Sigmoid colon (tissue), 7 donors: Measurements from ENCODE around the gene KLHL3. TPM values are rescaled to one million over a fixed set of nuclear protein-coding genes. Genes with fewer than 3 reads are reported as not detected.

Experiments
- DNase-seq: peaks from one replicate; pipeline ENCODE4 v3.0.0-alpha.2; 2019
- H3K27ac ChIP-seq, 4 donors: fragments of 200-600 bp; sonication (generic); one replicate each; pipeline ENCODE4 v1.5.1; 2016 to 2019; ENCODE audit warnings: mild to moderate bottlenecking in 1 of 4
- H3K27me3 ChIP-seq, 3 donors: fragments of 200-600 bp; sonication (generic); one replicate each; pipeline ENCODE4 v1.5.1; 2019; ENCODE audit warnings: mild to moderate bottlenecking in 1 of 3
- H3K36me3 ChIP-seq, 4 donors: fragments of 200-600 bp; sonication (generic); one replicate each; pipeline ENCODE4 v1.5.1; 2016 to 2019
- H3K4me1 ChIP-seq, 4 donors: fragments of 200-600 bp; sonication (generic); one replicate each; pipeline ENCODE4 v1.5.1; 2017 to 2019
- H3K4me3 ChIP-seq, 4 donors: fragments of 200-600 bp; sonication (generic); one replicate each; pipeline ENCODE4 v1.5.1; 2017 to 2019; ENCODE audit warnings: mild to moderate bottlenecking in 2 of 4, moderate library complexity in 1 of 4
- H3K9me3 ChIP-seq, 4 donors: fragments of 200-600 bp in 3 of 4; sonication (generic) in 3 of 4; one replicate each; pipeline versions ENCODE4 v1.5.1 to v1.6.1; 2013 to 2019
- CTCF ChIP-seq, 4 experiments: fragments of 450-650 bp in 3 of 4; fragments of 200-600 bp in 1 of 4; IDR thresholded peaks; one replicate each; pipeline ENCODE4 v1.5.1; 2016 to 2019; ENCODE audit warnings: antibody characterized with exemption in 4 of 4, mild to moderate bottlenecking in 3 of 4, moderate library complexity in 2 of 4
- EP300 ChIP-seq, 4 donors: sonication (generic); formaldehyde crosslinking; IDR thresholded peaks; one replicate each; pipeline ENCODE4 v1.6.1; 2017; ENCODE audit warnings: antibody characterized with exemption in 4 of 4
- POLR2A ChIP-seq, 2 donors: fragments of 450-650 bp; IDR thresholded peaks; one replicate each; pipeline ENCODE4 v1.6.1; 2016; ENCODE audit warnings: antibody characterized with exemption in 2 of 2, mild to moderate bottlenecking in 2 of 2, moderate library complexity in 2 of 2
- POLR2AphosphoS5 ChIP-seq, 4 donors: sonication (generic); formaldehyde crosslinking; IDR thresholded peaks; one replicate each; pipeline ENCODE4 v1.6.1; 2017; ENCODE audit warnings: antibody characterized with exemption in 4 of 4
- WGBS, 2 donors: extraction: QIAGEN DNeasy Blood & Tissue Kit; methylation state at CpG; one replicate each; pipeline ENCODE4 v1.1.7; 2013; 5-methylcytosine and 5-hydroxymethylcytosine counted together
- intact Hi-C: fragments of 100-400 bp; cut with DNase I; formaldehyde crosslinking; loops from one replicate; pipeline ENCODE4 v1.15.1; 2023
- polyA plus RNA-seq, 3 donors: library from polyadenylated mRNA; stranded (reverse); fragments of 200-250 nt; gene quantifications; one replicate each; pipeline ENCODE4 v1.2.3, GENCODE V29; 2013
- total RNA-seq, 4 donors: library from RNA; depleted of rRNA; stranded (reverse); fragments of >200 nt; gene quantifications; one replicate each; pipeline ENCODE4 v1.1.0, GENCODE V29; 2016
- donor health status: healthy with polysubstance abuse.
- donor health status: Bipolar disorder and iron deficiency.
- donor health status: healthy.

KLHL3 gene
- total and polyA plus RNA-seq, 7 donors = 0.23 to 5.5 (median 3.5) TPM; not detected in 1

GRCh38 chr5:137705106-137705505 is 30.8 kb downstream of the KLHL3 start:
- no peaks in the 10 kb centered on the region for H3K27me3 ChIP-seq
- H3K4me1 ChIP-seq = peaks cover 0 to under 1% (median 0%) of the 10 kb centered on the region in 4 donors
- no peaks in the 10 kb centered on the region for H3K9me3 ChIP-seq
- TF ChIP-seq POLR2A (IDR thresholded peaks at IDR 0.05) = no peak
- no peak for TF ChIP-seq CTCF (IDR thresholded peaks at IDR 0.05)
- no peak for TF ChIP-seq POLR2AphosphoS5 (IDR thresholded peaks at IDR 0.05)
- no peak for TF ChIP-seq EP300 (IDR thresholded peaks at IDR 0.05)
- intact Hi-C loops = no loop called here
- H3K36me3 ChIP-seq = no peaks in the 10 kb centered on the region
- H3K27ac ChIP-seq = no peak overlapping the region
- H3K4me3 ChIP-seq = no peak overlapping the region
- DNase-seq = no peak

GRCh38 chr5:137703565-137703964 is 32.3 kb downstream of the KLHL3 start:
- Histone ChIP-seq H3K4me1 (peaks cover 0 to 7% (median 0%) of the 10 kb centered on the region in 4 donors), H3K4me3 (no peak overlapping the region), H3K27ac (no peak overlapping the region), H3K36me3 (no peaks in the 10 kb centered on the region), H3K27me3 (no peaks in the 10 kb centered on the region), H3K9me3 (no peaks in the 10 kb centered on the region)
- TF ChIP-seq CTCF (IDR thresholded peaks at IDR 0.05) (no peak), POLR2A (IDR thresholded peaks at IDR 0.05) (no peak), EP300 (IDR thresholded peaks at IDR 0.05) (no peak)
- intact Hi-C loops = no loop called here
- no peak for DNase-seq
- 92 to 96% methylated on average over 5 of the region's 5 CpGs for WGBS, 2 donors

- H3K36me3 ChIP-seq = no peaks in the 10 kb centered on the region
- no peak for DNase-seq
- no peak overlapping the region for H3K4me3 ChIP-seq
- H3K27me3 ChIP-seq = no peaks in the 10 kb centered on the region
- intact Hi-C loops = no loop called here
- WGBS, 2 donors = 81 to 89% methylated on average over 3 of the region's 3 CpGs
- TF ChIP-seq EP300 (IDR thresholded peaks at IDR 0.05) = no peak
- TF ChIP-seq CTCF (IDR thresholded peaks at IDR 0.05) = no peak
- no peak for TF ChIP-seq POLR2A (IDR thresholded peaks at IDR 0.05)
- no peak for TF ChIP-seq POLR2AphosphoS5 (IDR thresholded peaks at IDR 0.05)
- peaks cover 0 to 7% (median 0%) of the 10 kb centered on the region in 4 donors for H3K4me1 ChIP-seq
- H3K9me3 ChIP-seq = no peaks in the 10 kb centered on the region
- H3K27ac ChIP-seq = no peak overlapping the region
Observed at GRCh38 chr5:137700282-137700680, 35.6 kb downstream of the KLHL3 start.

GRCh38 chr5:137699336-137700281 is 36.3 kb downstream of the KLHL3 start:
- Histone ChIP-seq H3K4me3 (no peak overlapping the region), H3K4me1 (peaks cover 0 to 7% (median 0%) of the 10 kb centered on the region in 4 donors), H3K9me3 (no peaks in the 10 kb centered on the region), H3K27ac (no peak overlapping the region), H3K27me3 (no peaks in the 10 kb centered on the region), H3K36me3 (no peaks in the 10 kb centered on the region)
- WGBS, 2 donors = 72 to 79% methylated on average over 9 of the region's 9 CpGs
- DNase-seq = no peak
- intact Hi-C loops = no loop called here
- TF ChIP-seq CTCF (IDR thresholded peaks at IDR 0.05) (no peak), POLR2A (IDR thresholded peaks at IDR 0.05) (no peak), EP300 (IDR thresholded peaks at IDR 0.05) (no peak), POLR2AphosphoS5 (IDR thresholded peaks at IDR 0.05) (no peak)
